Ovary (tissue), 10 donors: ENCODE measurements around the gene CNTNAP5. TPM values are rescaled to one million over a fixed set of nuclear protein-coding genes. Genes with fewer than 3 reads are reported as not detected.

Experiments used
- DNase-seq, 5 donors: peaks; one replicate each; pipeline ENCODE4 v3.0.0-alpha.2; 2019 to 2020
- H3K27ac ChIP-seq, 2 donors: fragments of 200-600 bp; one replicate each; pipeline versions ENCODE4 v1.5.1 to v1.8.0; 2019 to 2022
- H3K27me3 ChIP-seq: fragments of 200-600 bp; one replicate; pipeline ENCODE4 v1.8.0; 2022
- H3K36me3 ChIP-seq: fragments of 200-600 bp; sonication (generic); one replicate; pipeline ENCODE4 v1.5.1; 2019
- H3K4me1 ChIP-seq: one replicate; pipeline ENCODE4 v1.8.1; 2013; ENCODE audit warnings: mild to moderate bottlenecking, moderate library complexity; ENCODE audit not compliant: insufficient read depth
- H3K4me3 ChIP-seq: fragments of 200-600 bp; sonication (generic); one replicate; pipeline ENCODE4 v1.5.1; 2017
- H3K9me3 ChIP-seq, 2 donors: fragments of 200-600 bp in 1 of 2; sonication (generic) in 1 of 2; one replicate each; pipeline versions ENCODE4 v1.5.1 to v1.8.1; 2013 to 2019; ENCODE audit warnings: mild to moderate bottlenecking in 1 of 2, moderate library complexity in 1 of 2
- CTCF ChIP-seq, 3 donors: fragments of 450-650 bp in 2 of 3; fragments of 200-600 bp in 1 of 3; IDR thresholded peaks; one replicate each; pipeline versions ENCODE4 v1.5.1 to v1.8.0; 2016 to 2022; ENCODE audit warnings: antibody characterized with exemption in 3 of 3, mild to moderate bottlenecking in 1 of 3
- EP300 ChIP-seq: sonication (generic); formaldehyde crosslinking; IDR thresholded peaks from one replicate; pipeline ENCODE4 v1.6.1; 2017; ENCODE audit warnings: antibody characterized with exemption
- POLR2A ChIP-seq: fragments of 450-650 bp; IDR thresholded peaks from one replicate; pipeline ENCODE4 v1.6.1; 2017; ENCODE audit warnings: antibody characterized with exemption, mild to moderate bottlenecking, moderate library complexity
- WGBS, 3 donors: extraction: QIAGEN DNeasy Blood & Tissue Kit in 1 of 3; methylation state at CpG; one replicate each; pipeline versions ENCODE4 v1.1.5 to v1.1.7; 2013 to 2017; 5-methylcytosine and 5-hydroxymethylcytosine counted together
- intact Hi-C, 4 donors: fragments of 100-400 bp; cut with DNase I; formaldehyde crosslinking; loops; one replicate each; pipeline versions ENCODE4 v1.11.0 to v1.15.1; 2022 to 2023
- long read RNA-seq, 3 donors: library from polyadenylated mRNA in 2 of 3; unstranded in 2 of 3; transcript quantifications; one replicate each; pipeline ENCODE4 v2.0.0 and lab custom pipeline, GENCODE V29; 2021 to 2026
- polyA plus RNA-seq, 2 donors: library from polyadenylated mRNA; stranded (reverse); fragments of 200-250 nt in 1 of 2; fragments of 350-450 nt in 1 of 2; fragmentation: Illumina TruSeq in 1 of 2; extraction: RNeasy Lipid Tissue Mini Kit (QIAGEN cat#74804) in 1 of 2; gene quantifications; one replicate each; pipeline ENCODE4 v1.2.3, GENCODE V29; 2013 to 2014
- total RNA-seq, 7 donors: library from RNA; depleted of rRNA in 2 of 7; stranded (reverse); fragments of >200 nt in 2 of 7; fragmentation: NEBNext Ultra II Directional in 3 of 7; extraction: Animal tissue kit (Norgen Biotek cat#: 25700) in 3 of 7; gene quantifications; one replicate each; pipeline versions ENCODE4 v1.1.0 to v1.2.4, GENCODE V29; 2016 to 2023
- donor health status: DM: no; HTN: no; CAD: no; lungs with moderate emphysema.
- donor health status: DM: no; HTN: no; CAD: no.
- donor health status: Bipolar disorder and iron deficiency.
- donor health status: DM: yes; HTN: yes; CAD: no.
- donor health status: DM: no; HTN: no; CAD: no.
- donor health status: DM: yes; HTN: yes; CAD: no.

The CNTNAP5 gene
- total RNA-seq (not detected), polyA plus RNA-seq (not detected)
- long read RNA-seq, donor 1 = 0 reads
- long read RNA-seq, donor 2 = 0 reads
- long read RNA-seq, donor 3 = 0 reads

- Histone ChIP-seq H3K27ac (no peak within 1 kb of the TSS), H3K27me3 (no peaks in the 10 kb centered on the region), H3K4me1 (no peaks in the 10 kb centered on the region), H3K36me3 (no peaks in the 10 kb centered on the region), H3K9me3 (no peaks in the 10 kb centered on the region), H3K4me3 (no peak within 1 kb of the TSS)
- WGBS, 3 donors = 1 to 3% (median 2%) methylated on average over 37 of the region's 37 CpGs
- DNase-seq = peak in 2 of 5 donors; percentile 22 to 38
- no peak for TF ChIP-seq EP300
- no peak for TF ChIP-seq POLR2A
- TF ChIP-seq CTCF (IDR thresholded peaks at IDR 0.05) = no peak
- intact Hi-C loops = no loop called here
Measured at GRCh38 chr2:124025171-124025580, at the start of gene CNTNAP5. Gene CNTNAP5 (plus strand): TSS chr2:124025287. CDS start chr2:124025651, 364 bp downstream.

GRCh38 chr2:123976054-123976648, 48.9 kb upstream of the CNTNAP5 start:
- Histone ChIP-seq H3K36me3 (no peaks in the 10 kb centered on the region), H3K4me3 (no peak overlapping the region), H3K27ac (no peak overlapping the region), H3K4me1 (no peaks in the 10 kb centered on the region), H3K9me3 (no peaks in the 10 kb centered on the region), H3K27me3 (no peaks in the 10 kb centered on the region)
- TF ChIP-seq EP300 (no peak), CTCF (IDR thresholded peaks at IDR 0.05) (no peak), POLR2A (no peak)
- no peak for DNase-seq
- 78 to 91% (median 84%) methylated on average over 4 of the region's 4 CpGs for WGBS, 3 donors
- intact Hi-C loops = no loop called here

GRCh38 chr2:123993728-123994323, 31.3 kb upstream of the CNTNAP5 start:
- no peak for TF ChIP-seq CTCF (IDR thresholded peaks at IDR 0.05)
- no peak for TF ChIP-seq EP300
- TF ChIP-seq POLR2A = no peak
- Histone ChIP-seq H3K36me3 (no peaks in the 10 kb centered on the region), H3K27ac (no peak overlapping the region), H3K27me3 (no peaks in the 10 kb centered on the region), H3K4me3 (no peak overlapping the region), H3K4me1 (no peaks in the 10 kb centered on the region), H3K9me3 (no peaks in the 10 kb centered on the region)
- intact Hi-C loops = no loop called here
- DNase-seq = no peak
- WGBS, 3 donors = 33 to 42% (median 42%) methylated on average over 8 of the region's 8 CpGs

- no peaks in the 10 kb centered on the region for H3K27me3 ChIP-seq
- no peak overlapping the region for H3K4me3 ChIP-seq
- H3K27ac ChIP-seq = no peak overlapping the region
- TF ChIP-seq POLR2A (no peak), CTCF (IDR thresholded peaks at IDR 0.05) (peak in 1 of 3 donors; percentile 8)
- DNase-seq = no peak
- WGBS, 3 donors = 64 to 70% (median 68%) methylated on average over 2 of the region's 2 CpGs
- no peaks in the 10 kb centered on the region for H3K4me1 ChIP-seq
- H3K9me3 ChIP-seq = no peaks in the 10 kb centered on the region
- no peaks in the 10 kb centered on the region for H3K36me3 ChIP-seq
- intact Hi-C loops = no loop called here
Measured at GRCh38 chr2:123999681-124000080, 25.4 kb upstream of the CNTNAP5 start.
